DND-41 (cell line): ENCODE measurements around the gene ARRDC2.

Experiments used
- EZH2 ChIP-seq: IDR thresholded peaks from 3 replicates; pipeline ENCODE4 v1.6.1; 2012; ENCODE audit warnings: borderline replicate concordance, low read depth, mild to moderate bottlenecking, moderate library complexity, low read length, inconsistent platforms; ENCODE audit not compliant: severe bottlenecking
- TF ChIP-seq, protein P1 (sequence below): IDR thresholded peaks from 2 replicates; pipeline ENCODE4 v1.5.1; 2012; ENCODE audit warnings: borderline replicate concordance, low read length, moderate library complexity, mild to moderate bottlenecking; ENCODE audit not compliant: poor library complexity, severe bottlenecking; ENCODE audit errors: extremely low read depth

DNA sequence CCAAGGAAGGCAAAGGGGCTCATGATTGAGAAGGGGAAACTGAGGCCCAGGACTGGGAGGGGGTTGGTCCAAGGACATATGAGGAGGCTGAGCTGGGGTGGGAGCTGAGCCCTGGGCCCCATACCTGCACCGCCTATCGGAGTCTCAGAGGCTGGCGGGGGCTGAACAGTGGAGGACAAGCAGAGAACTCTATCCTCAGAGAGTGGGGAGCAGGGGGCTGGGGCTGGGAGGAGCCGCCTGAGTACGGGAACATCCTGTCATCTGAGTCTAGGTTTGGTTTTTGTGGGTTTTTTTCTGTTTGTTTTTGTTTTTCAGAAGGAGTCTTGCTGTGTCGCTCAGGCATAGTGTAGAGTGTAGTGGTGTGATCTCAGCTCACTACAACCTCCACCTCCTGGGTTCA, 6.2 kb downstream of the ARRDC2 start:
- TF ChIP-seq, protein P1, sequence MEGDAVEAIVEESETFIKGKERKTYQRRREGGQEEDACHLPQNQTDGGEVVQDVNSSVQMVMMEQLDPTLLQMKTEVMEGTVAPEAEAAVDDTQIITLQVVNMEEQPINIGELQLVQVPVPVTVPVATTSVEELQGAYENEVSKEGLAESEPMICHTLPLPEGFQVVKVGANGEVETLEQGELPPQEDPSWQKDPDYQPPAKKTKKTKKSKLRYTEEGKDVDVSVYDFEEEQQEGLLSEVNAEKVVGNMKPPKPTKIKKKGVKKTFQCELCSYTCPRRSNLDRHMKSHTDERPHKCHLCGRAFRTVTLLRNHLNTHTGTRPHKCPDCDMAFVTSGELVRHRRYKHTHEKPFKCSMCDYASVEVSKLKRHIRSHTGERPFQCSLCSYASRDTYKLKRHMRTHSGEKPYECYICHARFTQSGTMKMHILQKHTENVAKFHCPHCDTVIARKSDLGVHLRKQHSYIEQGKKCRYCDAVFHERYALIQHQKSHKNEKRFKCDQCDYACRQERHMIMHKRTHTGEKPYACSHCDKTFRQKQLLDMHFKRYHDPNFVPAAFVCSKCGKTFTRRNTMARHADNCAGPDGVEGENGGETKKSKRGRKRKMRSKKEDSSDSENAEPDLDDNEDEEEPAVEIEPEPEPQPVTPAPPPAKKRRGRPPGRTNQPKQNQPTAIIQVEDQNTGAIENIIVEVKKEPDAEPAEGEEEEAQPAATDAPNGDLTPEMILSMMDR, result no peak
- no peak for TF ChIP-seq EZH2
